GM19324 (cell line): ENCODE data around the gene CNTROB.

Experiments used
- ATAC-seq: cut with Tn5 transposase; IDR thresholded peaks from one replicate; pipeline ENCODE4 v1.9.1; 2021; ENCODE audit warnings: mild to moderate bottlenecking, moderate library complexity; ENCODE audit not compliant: unreplicated experiment, low FRiP score

Gene CNTROB

DNA sequence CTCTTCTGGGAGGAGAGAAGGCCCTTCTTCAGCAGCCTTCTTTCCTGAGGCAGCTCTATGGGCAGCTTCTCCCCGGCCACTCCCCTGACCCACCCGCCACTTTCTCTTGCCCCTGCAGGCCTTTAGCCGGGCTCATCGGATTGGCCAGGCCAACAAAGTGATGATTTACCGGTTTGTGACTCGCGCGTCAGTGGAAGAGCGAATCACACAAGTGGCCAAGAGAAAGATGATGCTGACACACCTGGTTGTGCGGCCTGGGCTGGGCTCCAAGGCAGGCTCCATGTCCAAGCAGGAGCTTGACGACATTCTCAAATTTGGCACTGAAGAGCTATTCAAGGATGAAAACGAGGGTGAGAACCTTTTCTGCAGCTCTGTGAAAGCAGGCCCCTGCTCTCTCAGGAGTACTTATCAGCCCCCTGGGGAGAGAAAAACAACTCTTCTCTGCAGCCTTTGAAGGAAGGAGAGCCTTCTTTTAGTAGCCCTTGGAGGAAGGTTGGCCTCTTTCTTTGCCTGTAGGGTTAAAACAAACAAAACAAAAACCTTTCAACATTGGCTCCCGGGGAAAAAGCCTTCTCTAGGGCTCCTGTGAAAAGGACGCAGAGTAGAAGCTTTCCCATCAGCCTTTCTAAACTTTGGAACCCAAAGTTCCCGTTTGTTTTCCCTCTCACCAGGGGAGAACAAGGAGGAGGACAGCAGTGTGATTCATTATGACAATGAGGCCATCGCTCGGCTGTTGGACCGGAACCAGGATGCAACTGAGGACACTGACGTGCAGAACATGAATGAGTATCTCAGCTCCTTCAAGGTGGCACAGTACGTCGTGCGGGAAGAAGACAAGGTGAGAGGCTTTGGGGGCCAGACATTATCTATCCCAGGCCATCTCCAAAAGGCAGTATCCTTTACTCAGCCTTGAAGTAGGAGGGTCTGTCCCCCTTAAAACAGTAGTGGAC lies 28.6 kb upstream of the CNTROB start:
- ATAC-seq, result no peak

DNA sequence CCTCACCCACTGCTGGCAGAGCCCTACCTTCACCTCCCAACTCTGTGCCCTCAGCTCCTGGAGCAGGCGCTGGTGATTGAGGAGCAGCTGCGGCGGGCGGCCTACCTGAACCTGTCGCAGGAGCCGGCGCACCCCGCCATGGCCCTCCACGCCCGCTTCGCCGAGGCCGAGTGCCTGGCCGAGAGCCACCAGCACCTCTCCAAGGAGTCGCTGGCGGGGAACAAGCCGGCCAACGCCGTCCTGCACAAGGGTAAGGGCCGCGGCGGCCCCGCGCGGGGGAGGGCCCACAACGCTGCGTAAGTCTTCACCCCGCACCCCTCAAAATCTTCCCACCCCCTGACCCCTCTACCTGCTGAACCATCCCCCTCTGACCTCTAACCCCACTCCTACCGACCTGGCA lies 22.9 kb upstream of the CNTROB start:
- ATAC-seq, result no peak

- ATAC-seq, result no peak
These were observed 21.7 kb upstream of the CNTROB start for GRCh38 chr17:7910281-7910680.

- no peak for ATAC-seq
These were observed 21.3 kb upstream of the CNTROB start for GRCh38 chr17:7910711-7911110.

DNA sequence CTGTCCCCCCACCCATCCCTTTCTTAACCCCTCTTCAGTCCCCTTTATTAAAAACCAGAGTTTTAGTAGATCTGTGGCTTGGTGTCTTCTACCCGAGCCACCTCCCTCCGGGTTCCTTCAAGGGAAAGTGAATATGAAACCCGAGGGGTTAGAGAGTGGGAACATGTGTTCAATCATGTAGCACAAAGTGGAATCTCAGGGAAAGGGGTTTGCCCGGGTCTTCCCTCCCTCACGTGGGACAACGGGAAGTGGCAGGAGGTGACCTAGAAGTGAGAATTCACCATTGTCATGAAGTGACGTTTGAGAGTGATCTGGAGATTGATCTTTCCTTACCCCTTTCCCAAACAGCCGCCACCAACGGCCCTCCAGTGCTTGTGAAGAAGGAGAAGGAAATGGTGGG lies 20.9 kb upstream of the CNTROB start:
- ATAC-seq, result no peak

- no peak for ATAC-seq
These were observed 19.0 kb upstream of the CNTROB start for GRCh38 chr17:7912927-7913524.

DNA sequence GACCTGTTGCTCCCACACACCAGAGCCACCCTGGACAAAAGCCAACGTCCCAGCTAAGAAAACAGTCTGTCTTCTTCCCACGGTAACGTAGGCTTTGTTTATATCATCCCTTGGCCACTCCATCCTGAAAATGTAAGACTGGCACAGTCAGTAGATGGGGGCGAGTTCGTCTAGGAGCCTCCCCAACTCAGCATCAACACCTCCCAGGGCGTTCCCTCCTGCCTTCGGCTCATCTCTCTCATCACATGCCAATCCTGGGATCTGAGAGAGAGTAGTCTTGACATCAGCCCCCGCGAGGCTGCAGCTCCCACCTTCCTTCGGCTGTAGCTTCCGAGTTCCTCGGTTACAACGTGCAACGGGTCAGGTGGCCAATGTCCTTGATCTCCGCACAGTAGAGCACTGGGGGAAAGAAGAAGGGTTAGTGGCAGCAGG lies 16.8 kb upstream of the CNTROB start:
- no peak for ATAC-seq

- ATAC-seq, result peak; percentile 85
These were observed 16.2 kb upstream of the CNTROB start, which contains the start of gene RNF227 for GRCh38 chr17:7915611-7916384. RNF227 (minus strand) TSS chr17:7916289; CDS start chr17:7916195, 94 bp downstream.

- ATAC-seq, result peak; percentile 12
These were observed 15.7 kb upstream of the CNTROB start for GRCh38 chr17:7916385-7916682.

DNA sequence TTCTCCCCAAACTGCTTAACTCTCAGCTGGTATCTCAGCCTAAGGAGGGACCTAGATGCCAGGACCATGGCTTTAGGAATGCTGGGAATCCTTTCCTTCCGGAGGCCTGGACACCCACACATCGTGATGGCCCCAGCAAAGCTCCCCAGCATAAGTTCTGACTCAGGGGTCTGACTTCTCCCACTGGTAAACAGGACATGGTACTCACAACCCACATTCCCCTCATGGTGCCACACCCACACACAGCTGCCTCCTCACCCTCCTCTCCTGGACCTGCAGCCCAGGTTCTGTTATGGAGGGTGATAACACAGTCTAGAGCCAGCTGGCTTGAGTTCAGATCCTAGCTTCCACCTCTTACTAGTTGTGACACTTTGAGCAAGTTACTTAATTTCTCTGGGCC lies 15.2 kb upstream of the CNTROB start:
- no peak for ATAC-seq

DNA sequence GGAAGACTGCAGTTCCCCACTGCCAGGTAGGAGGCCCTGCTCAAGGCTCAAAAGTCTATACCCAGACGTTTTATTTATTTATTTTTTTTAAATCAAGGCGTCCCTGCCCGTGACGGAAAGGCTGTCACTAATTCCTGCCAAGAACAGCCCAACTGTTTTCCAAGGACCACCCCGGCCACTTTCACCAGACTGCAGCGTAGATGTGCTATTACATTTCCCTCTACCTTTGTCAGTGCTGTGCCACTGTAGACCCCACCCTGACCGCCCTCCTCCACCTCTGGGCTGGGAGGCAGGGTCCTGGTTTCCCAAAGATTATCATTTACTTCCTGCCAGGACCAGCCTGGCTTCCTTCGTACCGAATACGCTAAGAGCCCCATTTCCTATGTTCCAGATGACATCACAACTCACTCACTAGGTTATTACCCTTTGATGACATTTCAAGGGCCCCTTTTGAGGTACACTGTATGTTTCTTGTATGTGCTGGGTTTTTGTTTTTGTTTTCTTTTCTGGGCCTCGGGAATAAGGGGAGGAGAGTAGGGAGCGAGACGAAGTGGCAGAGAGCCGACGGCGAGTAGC lies 9.6 kb upstream of the CNTROB start:
- ATAC-seq, result no peak

GRCh38 chr17:7922845-7923628 lies 9.0 kb upstream of the CNTROB start:
- no peak for ATAC-seq

DNA sequence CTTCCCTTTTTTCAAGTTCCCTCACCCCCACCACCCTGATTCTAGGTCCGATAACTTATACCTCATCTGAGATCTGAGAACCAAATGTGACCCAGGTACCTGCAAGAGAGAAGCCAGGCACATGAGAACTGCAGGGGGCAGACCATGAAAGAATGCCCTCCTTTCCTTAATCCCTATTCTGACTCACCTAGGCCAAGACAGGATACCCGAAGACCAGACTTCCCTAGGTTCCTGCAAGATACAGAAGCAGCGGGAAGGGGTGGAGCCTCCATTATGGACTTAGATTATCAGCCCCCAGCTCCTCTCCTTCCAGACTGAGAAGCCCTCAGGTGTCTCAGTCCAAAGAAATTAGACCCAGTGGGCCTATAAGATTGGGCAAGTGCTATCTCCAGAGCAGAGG lies 4.4 kb upstream of the CNTROB start:
- ATAC-seq, result no peak

GRCh38 chr17:7929158-7930023 lies 2.6 kb upstream of the CNTROB start, which contains the start of gene KCNAB3:
KCNAB3 (minus strand) TSS chr17:7929856; CDS start chr17:7929435, 421 bp downstream.
- ATAC-seq, result no peak

- ATAC-seq, result no peak
These were observed 970 bp upstream of the CNTROB start for GRCh38 chr17:7930841-7931631.

DNA sequence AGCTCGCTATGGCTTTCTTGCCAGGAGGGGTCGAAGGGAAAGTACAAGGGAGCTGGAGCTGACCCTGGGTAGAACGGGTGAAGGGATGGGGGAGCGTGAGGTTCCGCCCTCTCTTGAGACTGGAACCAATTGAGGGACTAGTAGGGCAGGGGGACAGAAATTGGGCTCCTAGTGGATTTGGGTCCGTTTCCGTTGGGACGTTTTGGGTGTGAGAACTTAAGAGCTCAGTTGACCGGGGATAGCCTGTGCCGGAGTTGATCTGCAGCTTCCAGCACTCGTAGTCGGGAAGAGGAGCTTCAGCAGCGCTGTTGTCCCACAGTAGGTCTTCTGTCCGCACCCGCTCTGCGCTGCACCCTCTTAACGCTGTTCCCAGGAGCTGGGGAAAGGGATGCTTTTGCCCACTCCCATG lies 481 bp downstream of the CNTROB start:
- peak; percentile 0 for ATAC-seq

- ATAC-seq, result no peak
These were observed 943 bp downstream of the CNTROB start for GRCh38 chr17:7932949-7933348.

DNA sequence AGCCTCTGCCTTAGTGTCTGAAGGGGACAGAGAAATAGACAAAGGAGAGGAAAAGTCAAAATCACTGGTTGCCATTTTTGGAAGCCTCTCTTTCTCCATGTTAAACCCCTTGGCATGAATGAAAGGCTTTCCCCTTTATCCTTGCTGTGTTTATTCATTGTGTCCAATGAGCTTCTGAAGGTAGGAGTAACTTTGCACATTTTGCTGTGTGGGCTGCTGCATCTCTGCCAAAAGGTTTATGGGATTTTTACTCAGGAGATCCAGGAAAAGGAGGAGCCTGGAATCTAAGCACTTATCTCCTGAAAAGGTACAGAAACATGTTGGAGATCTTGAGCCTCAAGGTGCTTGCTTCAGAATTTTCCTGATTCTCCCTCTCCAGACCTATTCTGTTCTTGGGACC lies 3.9 kb downstream of the CNTROB start:
- ATAC-seq, result no peak
